ENCODE measurements around the gene NDST4. TPM values are rescaled to one million over a fixed set of nuclear protein-coding genes. Genes with fewer than 3 reads are reported as not detected.
A peak's percentile ranks its signal among the peaks of the same experiment; 100 is the strongest.

NDST4 gene
- total RNA-seq, 1 experiment from 2014 or later: not detected

DNA sequence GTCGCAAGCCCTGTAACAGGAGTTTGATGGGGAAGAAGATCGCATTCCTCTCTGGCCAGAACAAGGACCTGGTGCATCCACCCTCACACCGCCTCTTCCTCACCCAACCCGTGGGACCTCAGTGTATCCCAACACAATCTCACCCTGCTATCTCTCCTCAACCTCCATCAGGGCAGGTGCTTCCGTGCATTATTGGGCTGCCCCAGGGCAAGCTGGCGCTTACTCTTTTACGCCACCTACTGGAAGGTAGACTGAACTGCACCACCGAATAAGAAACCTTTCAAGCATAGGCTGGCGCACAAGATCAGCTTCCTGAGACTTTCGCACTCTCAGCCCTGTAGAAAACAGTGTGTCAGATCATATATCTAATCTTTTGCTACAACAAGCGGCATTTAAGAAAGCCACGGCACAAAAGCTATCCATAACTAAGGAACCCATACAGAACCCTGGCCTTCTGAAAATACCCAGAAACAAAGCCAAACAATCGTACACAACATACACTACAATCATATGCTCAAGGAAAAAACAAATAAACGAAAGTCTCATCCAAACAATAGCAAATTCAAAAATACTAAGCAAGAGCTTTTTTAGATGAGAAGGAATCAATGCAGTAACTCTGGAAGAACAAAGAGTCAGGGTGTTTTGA lies 305.5 kb downstream of the NDST4 start:
- BruUV-seq (replicated peaks): no TSS peak
- H2AFZ ChIP-seq (ENCODE audit: low read depth, low read length, poor library complexity, severe bottlenecking): peak overlapping the region; percentile 98
- H3K4me2 ChIP-seq (ENCODE audit: low read length): peak overlapping the region; percentile 59

More for the DNA sequence above, 305.5 kb downstream of the NDST4 start:
- Histone ChIP-seq H3K4me1 (ENCODE audit: control insufficient read depth in 1 of 2, insufficient read depth in 2 of 2, low read length in 2 of 2) (peaks cover 0 to 3% of the 10 kb centered on the region in 2 experiments; a peak in 1 of 4 replicates), H3K27me3 (ENCODE audit: insufficient read depth, low read length) (no peaks in the 10 kb centered on the region), H3K9me3 (ENCODE audit: control insufficient read depth in 1 of 2, insufficient read depth in 1 of 2, low read depth in 1 of 2, low read length in 2 of 2) (no peaks in the 10 kb centered on the region), H3K27ac (ENCODE audit: low read depth, low read length) (no peak overlapping the region), H3K36me3 (ENCODE audit: control insufficient read depth in 1 of 2, insufficient read depth in 2 of 2, low read length in 2 of 2) (no peaks in the 10 kb centered on the region), H4K20me1 (ENCODE audit: insufficient read depth) (no peaks in the 10 kb centered on the region), H3K9ac (ENCODE audit: low read length) (no peak overlapping the region), H3K4me3 (replicated peaks in 1 of 2; ENCODE audit: low read depth in 1 of 2, low read length in 2 of 2) (no peak overlapping the region), H3K79me2 (ENCODE audit: insufficient read depth, low read length) (no peaks in the 10 kb centered on the region), H3K9me2 (ENCODE audit: insufficient read depth) (no peaks in the 10 kb centered on the region)
- ChIA-PET RAD21 (ENCODE audit: low non-redundant PET in 1 of 2, low total read pairs in 2 of 2, uncharacterized antibody in 2 of 2, unreplicated experiment in 2 of 2) (no interaction called here), POLR2A (no interaction called here), CTCF (interaction anchor here (0.7 to 2.0 kb wide), 7 partner anchors 11 to 729 kb away, joined by 3 to 8 read pairs (median 3); no protein-coding TSS in a partner anchor)
- TF ChIP-seq, protein P1, sequence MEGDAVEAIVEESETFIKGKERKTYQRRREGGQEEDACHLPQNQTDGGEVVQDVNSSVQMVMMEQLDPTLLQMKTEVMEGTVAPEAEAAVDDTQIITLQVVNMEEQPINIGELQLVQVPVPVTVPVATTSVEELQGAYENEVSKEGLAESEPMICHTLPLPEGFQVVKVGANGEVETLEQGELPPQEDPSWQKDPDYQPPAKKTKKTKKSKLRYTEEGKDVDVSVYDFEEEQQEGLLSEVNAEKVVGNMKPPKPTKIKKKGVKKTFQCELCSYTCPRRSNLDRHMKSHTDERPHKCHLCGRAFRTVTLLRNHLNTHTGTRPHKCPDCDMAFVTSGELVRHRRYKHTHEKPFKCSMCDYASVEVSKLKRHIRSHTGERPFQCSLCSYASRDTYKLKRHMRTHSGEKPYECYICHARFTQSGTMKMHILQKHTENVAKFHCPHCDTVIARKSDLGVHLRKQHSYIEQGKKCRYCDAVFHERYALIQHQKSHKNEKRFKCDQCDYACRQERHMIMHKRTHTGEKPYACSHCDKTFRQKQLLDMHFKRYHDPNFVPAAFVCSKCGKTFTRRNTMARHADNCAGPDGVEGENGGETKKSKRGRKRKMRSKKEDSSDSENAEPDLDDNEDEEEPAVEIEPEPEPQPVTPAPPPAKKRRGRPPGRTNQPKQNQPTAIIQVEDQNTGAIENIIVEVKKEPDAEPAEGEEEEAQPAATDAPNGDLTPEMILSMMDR (IDR thresholded peaks at IDR 0.05 in 2 of 3, conservative IDR thresholded peaks at IDR 0.05 in 1 of 3; ENCODE audit: borderline replicate concordance in 1 of 3, insufficient read depth in 1 of 3, low read depth in 2 of 3, low read length in 2 of 3): peak; percentile 22 to 97 (median 92); a peak in 5 of 6 replicates
- TF ChIP-seq, protein P2, sequence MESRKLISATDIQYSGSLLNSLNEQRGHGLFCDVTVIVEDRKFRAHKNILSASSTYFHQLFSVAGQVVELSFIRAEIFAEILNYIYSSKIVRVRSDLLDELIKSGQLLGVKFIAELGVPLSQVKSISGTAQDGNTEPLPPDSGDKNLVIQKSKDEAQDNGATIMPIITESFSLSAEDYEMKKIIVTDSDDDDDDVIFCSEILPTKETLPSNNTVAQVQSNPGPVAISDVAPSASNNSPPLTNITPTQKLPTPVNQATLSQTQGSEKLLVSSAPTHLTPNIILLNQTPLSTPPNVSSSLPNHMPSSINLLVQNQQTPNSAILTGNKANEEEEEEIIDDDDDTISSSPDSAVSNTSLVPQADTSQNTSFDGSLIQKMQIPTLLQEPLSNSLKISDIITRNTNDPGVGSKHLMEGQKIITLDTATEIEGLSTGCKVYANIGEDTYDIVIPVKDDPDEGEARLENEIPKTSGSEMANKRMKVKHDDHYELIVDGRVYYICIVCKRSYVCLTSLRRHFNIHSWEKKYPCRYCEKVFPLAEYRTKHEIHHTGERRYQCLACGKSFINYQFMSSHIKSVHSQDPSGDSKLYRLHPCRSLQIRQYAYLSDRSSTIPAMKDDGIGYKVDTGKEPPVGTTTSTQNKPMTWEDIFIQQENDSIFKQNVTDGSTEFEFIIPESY (IDR thresholded peaks at IDR 0.05; ENCODE audit: extremely low read depth, insufficient replicate concordance, low read length): no peak
- peak; percentile 46; the same call in 1 of the 2 replicates for TF ChIP-seq RAD21 (IDR thresholded peaks at IDR 0.05; ENCODE audit: low read depth)
- DNase-seq (ENCODE audit: low read depth, low spot score) (peak; percentile 42), ATAC-seq (peak; percentile 99)
- intact Hi-C loops (cut with micrococcal nuclease): no loop called here

Data from HCT116 (cell line).